NCI-H2196 treated with DMSO at 0.1 percent for 48 hours (cell line): ENCODE data around the gene ELF1.

Source experiments
- DNase-seq: peaks from one replicate; lab custom pipeline; 2025; ENCODE audit not compliant: unreplicated experiment; lab: John Stamatoyannopoulos, UW

Gene ELF1

DNA sequence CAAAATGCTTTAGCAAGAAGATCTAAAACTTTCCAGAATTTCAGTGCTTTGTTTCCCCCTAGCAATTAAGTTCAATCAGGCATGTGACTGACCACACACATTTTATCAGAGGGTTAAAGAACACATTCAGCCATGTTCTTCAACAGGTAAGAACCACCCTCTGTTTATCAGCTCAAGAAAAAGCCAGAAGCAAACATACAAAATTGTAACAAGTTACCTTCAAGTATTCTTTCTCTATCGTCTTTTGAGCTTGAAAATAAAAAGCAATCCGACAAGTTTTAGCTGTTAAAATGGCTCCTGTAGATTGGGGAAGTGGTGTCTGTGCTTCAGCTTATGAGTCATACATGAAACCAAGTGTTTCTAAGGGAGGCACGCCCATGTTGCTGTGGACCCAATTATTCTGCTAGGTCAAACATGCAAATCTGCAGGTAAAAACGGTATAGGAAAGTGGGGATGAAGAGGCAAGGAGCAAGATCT is at the start of gene ELF1:
Gene ELF1, minus strand, starts transcription at position 306 of the 477 bp plus-strand sequence. CDS start 37,262 bp downstream, outside the sequence.
- DNase-seq, result no peak

DNA sequence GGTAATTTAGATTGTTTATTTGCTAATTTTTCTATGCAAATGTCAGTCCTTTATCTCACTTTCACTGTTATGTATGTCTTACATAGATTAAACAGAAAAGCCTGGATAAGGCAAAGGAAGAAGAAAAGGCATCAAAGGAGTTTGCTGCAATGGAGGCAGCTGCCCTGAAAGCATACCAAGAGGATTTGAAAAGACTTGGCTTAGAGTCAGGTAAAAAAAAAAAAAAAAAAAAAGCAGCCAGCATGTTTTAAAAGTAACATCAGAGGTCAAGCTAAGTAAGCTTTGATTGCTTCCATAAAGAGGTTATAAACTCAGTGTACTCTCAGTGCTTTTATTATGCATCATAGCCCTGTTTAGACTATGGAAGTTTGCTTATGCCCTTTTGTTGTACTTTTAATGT is 46.0 kb upstream of the ELF1 start:
- DNase-seq, result no peak

DNA sequence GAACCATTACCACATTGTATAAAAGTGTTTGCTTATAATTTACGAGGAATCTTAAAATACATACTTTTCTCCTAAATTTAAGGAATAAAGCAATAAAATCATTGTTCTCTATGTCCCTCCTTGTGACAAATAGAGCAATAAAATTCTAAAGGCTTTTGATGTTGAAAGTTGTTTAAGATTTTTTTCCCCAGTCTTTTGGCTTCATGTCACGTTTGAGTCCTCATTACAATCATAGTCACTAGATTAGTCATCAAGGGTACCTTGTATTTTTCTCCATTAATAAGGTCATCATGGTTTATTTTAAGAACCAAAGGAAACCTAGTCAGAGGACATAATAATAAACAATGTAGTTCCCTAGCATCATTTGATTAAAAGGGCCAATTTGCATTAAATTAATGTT is 45.4 kb upstream of the ELF1 start:
- no peak for DNase-seq

DNA sequence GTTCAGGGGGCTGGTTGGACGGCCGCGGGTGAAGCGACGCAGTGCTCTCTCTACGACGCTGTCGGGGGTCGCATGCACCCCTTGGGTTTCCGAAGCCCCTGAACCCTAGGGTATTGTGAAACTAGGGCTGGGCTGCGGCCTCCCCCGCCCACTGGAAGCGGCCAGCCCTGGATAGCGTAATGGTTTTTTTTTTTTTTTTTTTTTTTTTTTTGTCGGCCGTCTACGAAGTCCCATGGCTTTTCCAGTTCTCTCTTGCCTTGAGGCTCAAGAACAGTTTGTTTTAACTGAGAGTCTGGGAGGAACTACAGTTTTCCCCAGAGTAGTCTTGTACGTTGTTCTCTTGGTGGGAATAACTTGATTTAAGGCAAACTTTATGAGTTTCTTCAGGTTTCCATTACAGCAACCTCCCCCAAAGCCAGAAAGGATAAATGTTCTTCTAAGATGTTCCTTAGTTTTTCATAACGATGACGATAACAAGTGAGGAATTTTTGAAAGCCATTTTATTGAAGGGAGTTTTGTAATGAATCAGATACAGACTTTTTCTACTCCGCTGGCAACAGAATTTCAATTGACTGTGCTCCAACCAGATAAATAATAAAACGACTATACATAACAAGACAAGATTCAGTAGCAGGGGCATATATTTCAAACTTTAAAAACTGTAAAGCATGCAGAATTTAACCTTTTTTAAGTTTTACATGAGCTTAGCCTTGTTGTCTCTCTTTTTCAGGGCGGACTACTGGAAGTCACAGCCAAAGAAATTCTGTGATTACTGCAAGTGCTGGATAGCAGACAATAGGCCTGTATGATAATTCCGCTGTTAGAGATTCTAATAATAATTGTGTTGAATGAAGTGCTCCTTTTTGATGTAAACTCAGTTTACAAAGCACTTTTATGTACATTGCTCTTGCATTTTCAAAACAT is 43.1 kb upstream of the ELF1 start:
- no peak for DNase-seq

DNA sequence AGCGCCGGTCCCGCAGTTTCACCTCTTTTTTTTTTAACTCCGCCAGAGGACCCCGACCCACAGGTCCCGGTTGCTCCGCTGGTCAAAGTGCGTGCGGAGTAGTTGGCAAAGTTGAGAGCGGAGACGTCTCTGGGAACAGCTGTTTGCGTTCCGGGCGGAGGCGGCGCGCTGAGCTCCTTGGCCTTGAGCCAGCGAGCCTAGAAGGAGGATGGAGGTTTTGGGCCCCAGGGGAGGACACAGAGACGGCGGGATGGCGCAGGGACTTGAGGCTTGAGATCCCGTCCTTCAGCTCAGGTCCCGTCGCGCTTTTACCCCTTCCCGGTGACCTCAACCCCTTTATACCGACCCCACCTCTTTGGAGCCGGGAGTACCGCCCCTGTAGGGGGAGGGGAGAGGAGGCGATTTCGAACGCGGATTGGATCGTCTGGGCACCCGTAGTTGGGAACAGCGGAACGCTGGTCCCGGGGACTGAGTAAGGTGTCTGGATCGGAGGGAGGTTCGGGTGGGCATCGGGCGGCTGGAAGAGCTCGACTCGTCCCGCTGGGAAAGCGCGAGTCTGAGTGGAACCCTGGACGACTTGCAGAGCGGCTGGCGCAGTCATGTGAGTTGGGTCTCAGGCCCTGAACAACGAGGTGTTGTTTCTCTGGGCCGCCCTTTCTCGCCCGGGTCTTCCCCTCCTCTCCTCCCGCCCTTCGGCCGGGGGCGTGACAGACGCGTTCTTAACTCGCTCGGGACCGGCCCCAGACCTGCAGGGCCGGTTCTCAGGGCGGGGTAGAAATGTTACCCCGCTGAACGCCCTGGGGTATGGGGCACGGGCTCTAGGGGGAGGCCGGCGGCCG is 42.2 kb upstream of the ELF1 start, which contains the start of gene WBP4:
Gene WBP4, plus strand, starts transcription at position 435 of the 839 bp plus-strand sequence. Its CDS starts 165 bp downstream, at position 600.
- DNase-seq, result peak; percentile 71

DNA sequence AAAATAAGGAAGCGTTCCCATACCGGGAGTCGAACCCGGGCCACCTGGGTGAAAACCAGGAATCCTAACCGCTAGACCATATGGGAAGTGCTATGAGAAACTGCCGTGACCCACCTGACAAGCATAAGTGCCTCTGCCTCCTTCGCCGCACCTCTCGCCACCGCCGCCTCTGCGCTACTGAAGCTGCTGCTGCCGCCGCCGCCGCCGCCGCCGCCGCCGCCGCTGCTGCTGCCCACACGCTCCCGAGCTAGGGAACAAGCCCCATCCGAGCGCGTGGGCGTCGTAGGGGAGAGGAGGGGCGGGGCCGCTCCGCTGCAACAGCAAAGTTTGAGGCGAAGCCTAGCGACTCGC is 41.6 kb upstream of the ELF1 start:
- no peak for DNase-seq

DNA sequence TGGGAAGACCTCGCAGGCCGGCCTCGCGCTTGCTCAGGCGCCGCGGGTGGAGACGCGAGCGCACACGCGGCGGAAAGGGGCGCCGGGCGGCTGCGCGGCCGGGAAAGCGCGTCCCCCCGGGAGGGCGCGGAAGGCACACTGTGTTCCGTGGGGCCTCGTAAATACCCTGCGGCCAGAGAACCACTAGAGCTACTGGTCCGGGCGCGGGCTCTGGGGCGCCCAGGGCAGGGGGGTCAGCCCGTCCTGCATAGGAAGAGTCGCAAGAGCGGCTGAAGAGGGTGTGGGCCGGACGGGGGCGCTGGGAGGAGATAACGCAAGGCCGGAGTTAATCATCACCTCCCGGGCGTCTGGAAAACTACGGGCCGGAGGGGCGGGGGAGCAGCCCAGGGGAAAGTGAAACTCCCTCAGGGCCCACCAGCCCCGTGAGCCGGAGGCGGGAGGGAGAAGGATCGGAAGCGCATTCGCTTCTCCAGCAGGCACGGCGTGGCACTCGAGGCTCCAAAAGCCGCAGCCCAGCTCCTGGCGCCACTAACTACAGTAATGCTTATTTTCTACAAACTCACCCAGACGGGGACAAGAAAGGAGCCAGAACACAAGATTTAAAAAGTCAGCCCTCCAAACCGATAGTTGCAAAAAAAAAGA is 41.1 kb upstream of the ELF1 start:
- DNase-seq, result peak; percentile 19

DNA sequence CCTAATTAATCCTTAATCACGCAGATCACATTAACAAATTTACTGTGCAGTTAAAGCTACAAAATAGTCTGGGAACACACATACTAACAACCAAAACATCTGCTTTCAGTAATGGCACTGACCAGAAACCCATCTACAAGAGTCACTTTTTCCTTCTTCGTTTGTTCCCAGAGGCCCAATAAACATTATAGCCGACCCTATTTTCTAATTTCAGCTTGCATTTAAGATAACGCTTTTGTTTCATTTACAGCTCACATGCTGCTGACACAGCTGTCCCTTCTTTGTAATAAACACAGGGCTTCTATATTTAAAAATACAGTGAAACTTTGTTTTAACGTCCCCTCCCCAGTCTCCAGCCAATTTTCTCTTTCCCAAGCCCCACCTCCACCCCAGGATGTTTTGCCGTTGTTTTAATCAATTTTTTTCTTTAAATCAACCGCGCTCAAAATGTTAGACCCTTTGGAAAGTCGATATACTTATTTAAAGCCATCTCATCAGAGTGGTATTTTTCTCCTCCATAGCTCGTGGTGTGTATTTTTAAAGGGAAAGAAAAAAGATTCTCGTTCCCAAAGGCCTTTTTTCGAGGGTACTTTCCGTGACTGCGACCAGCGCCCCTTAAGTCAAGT is 40.5 kb upstream of the ELF1 start:
- no peak for DNase-seq

DNA sequence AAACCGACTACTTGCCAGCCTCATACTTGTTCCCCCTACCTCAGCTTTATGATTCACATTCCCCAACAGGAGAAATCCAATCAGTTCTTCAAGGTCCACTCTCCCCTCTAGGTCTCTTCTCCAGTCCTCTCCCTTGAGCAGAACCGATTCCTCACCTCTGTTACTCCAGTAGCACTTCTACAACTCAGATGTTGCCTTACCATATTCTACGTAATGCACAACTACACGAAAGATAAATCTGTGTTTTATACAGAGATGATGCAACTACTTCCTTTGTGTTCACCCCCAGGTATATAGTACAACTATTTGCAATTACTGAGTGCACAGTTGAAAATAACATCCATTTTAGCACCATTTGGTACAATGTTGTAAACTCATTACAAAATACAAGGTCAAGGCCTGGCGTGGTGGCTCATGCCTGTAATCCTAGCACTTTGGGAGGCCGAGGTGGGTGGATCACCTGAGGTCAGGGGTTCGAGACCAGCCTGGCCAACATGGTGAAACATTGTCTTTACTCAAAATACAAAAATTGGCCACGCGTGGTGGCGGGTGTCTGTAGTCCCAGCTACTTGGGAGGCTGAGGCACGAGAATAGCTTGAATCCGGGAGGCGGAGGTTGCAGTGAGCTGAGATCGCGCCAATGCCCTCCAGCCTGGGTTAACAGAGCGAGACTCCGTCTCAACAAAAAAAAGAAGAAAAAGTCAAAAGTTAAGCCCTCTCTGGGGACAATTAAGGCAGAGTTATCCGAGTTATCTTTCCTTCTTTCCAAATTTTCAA is 39.4 kb upstream of the ELF1 start:
- no peak for DNase-seq

DNA sequence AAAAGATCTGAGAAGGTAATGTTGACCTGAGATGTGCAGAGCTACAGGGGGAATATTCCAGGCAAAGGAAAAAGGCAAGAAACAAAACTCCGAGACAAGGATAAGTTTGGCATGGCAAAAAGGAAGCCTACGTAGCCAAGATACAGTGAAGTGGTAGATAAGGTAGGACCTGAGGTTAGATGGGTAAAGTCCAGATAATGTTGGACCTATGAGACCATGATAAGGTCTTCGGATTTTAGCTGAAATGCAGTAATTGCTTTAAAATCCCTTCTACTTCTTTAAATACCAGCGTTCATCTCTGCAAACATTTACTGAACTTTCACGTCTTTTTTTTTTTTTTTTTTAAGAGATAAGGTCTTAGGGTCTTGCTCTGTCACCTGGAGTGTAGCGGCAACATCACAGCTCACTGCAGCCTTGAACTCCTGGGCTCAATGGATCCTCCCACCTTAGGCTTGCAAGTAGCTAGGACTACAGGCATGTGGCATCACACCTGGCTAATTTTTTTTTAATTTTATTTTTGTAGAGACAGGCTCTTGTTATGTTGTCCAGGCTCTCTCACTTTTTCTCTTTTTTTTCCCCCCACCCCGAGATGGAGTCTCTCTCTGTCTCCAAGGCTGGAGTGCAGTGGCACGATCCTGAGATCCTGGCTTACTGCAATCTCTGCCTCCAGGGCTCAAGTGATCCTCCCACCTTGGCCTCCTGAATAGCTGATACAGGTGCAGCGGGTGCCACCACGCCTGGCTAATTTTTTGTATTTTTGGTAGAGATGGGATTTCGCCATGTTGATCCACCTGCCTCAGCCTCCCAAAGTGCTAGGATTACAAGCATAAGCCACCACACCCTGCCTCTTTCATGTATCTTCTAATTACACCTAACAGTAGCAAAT is 38.0 kb upstream of the ELF1 start:
- DNase-seq, result no peak

DNA sequence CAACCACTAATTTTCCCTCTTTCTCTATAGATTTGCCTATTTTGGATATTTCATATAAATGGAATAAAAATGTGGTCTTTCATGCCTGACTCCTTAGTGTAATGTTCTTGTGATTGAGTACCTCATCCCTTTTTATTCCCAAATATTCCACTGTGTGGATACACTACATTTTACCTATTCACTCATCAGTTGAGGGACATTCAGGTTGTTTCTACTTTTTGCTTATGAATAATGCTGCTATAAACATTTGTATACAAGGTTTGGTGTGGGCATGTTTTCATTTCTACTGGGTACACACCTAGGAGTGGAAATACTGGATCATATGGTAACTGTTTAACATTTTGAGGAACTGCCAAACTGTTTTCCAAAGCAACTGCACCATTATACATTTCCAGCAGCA is 37.1 kb upstream of the ELF1 start:
- DNase-seq, result no peak

DNA sequence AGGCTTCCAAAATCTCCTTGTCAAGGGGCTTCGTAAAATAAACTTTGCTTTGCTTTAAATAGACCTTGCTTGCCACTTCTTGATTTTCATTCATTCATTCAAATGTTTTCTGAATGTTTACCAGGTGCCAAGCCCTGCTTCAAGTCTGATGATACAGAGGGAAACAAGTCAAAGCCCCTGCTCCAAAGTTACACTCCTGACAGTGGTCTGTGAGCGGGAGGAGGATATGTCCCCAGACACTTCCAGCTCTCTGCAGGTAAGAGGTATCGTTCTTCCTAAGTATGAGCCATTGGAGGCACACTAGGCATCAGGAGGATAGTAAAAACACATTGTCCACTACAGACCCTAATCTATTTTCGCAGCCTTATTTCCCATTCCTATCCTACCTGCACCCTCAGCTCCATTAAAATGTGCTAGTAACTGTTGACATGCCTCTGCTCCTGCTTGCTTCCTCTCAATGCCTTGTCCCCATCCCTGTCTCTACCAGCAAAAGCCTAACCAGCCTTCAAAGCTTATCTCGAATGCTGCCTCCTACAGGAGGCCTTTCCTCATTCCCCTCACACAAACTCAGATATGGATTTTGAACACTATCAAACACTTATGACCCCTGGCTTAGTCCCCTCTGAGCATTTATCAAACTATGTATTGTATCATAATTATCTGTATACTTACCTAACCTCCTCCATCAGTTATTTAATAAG is 36.0 kb upstream of the ELF1 start:
- no peak for DNase-seq

DNA sequence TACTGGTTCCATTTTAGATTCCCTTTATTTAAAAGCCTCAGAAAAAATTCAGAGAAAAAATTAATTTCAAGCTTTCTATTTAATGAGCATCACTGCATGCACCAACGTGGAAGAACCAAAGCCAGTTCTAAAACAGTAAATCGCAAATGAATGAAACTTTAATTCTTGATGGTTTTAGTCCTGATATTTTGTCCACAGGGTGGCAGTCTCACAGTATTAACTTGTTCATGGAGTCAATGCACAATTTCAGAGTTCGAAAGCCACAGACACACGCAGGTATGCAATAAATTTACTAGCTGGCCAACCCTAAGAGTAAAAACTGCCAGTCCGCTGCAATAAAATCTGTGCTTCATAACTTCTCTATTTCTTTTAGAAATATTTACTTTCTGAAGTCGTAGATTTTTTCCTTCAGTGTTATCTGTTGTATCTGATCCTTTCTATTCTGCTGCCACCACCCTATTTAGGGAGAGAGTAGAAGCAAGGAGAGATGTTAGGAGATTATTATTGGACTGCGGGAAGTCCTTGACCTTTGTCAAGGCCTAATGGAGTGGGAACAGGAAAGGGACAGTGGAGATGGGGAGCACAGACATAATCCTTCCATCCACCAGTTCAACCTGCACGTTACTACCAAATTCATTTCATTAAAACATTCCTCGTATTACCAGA is 35.2 kb upstream of the ELF1 start:
- DNase-seq, result no peak

DNA sequence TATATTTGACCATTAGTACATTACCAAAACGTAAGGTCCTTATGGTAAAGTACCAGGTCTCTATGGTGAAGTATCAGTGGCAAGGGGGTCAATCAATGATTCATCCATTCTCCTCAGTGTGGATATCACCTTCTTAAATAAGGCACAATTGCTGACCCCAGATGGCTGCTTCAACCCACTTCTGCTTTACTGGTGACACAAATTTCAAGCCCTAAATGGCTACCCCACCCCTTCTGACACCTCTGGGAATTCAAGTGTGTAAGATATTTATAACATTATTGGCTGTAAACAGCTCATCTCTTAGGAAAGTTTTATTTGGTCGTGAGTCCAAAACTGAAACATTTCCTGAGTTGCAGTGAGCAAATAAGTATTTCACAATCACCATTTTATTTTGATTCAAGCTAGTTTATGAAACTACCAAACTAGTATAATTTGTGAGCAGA is 34.3 kb upstream of the ELF1 start:
- DNase-seq, result no peak

DNA sequence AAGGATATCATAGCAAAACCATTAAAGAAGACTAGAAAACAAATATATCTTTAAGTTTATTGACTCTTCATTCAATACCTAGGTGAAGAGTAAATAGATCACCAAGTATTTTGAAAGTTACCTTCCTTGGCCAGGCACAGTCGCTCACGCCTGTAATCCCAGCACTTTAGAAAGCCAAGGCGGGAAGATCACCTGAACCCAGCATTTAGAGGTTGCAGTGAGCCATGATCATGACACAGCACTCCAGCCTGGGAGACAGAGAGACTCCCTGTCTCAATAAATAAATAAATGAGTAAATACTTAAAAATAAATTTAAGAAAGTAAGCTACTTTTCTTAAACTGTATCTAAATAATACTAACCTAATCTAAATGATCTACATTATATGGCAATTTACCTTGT is 33.3 kb upstream of the ELF1 start:
- DNase-seq, result no peak

DNA sequence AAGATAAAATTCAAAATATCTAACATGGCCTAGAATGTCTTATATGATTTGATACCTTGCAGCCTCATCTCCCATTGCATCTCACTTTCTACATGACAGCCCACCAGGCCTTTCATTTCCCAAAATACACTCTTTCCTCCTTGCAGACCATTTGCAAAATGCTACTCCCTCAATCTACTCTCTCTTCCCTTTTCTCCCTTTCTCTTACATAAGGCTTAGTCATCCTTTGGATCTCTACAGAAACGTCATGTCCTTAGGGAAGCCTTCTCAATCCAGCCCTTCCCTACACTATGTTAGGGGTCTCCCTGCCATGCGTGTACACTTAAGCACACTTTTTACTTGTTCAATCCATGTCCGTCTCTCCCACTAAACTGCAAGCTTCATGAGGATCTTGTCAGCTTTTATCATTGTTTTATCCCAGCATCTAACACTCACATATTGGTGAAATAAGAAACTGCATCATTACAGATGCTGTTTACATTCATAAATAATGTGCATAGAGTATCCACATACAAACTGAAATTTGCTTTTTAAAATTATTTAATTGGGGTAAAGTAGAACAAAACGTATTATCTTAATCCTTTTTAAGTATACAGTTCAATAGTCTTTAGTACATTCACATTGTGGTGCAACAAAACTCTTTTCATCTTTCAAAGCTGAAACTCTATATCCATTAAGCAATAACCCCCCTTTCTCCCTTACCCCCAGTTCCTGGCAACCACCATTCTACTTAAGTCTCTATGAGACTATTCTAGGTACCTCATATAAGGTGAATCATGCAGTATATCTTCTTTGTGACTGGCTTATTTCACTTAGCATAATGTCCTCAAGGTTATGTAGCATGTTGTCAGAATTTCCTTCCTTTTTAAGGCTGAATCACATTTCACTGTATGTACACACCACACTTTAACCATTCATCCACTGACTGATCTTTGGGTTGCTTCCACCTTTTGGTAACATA is 30.6 kb upstream of the ELF1 start:
- no peak for DNase-seq

DNA sequence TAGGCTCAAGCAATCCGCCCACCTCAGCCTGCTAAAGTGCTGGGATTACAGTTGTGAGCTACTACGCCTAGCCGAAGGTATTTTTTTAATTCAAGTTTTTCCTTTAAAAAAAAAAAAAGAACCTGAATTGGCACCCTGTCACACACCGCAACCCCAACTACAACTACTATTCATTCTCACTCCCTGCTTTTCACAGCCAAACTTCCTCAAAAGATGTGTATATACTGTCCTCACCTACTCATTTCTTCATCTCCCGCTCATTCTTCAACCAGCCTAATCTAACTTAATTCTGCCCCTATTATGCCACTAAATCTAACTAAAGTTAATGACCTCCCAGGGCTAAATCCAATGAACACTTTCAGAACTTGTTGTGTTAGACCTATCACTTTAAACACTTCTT is 29.5 kb upstream of the ELF1 start:
- DNase-seq, result no peak
